ENCODE measurements around the gene CLRN1. TPM values are rescaled to one million over a fixed set of nuclear protein-coding genes. Genes with fewer than 3 reads are reported as not detected.

Gene CLRN1
- total and polyA plus RNA-seq, 2 of the 13 experiments (the other 11 are each of a cell fraction or from before 2014, with no cell fraction given), result not detected

GRCh38 chr3:151011427-151011826 lies 38.9 kb upstream of the CLRN1 start (continued):
- TF ChIP-seq BRF2 (CRISPR knock-in tag; IDR thresholded peaks at IDR 0.05) (no peak), ZNF670 (CRISPR knock-in tag; IDR thresholded peaks at IDR 0.05; ENCODE audit: borderline replicate concordance) (no peak), LCORL (IDR thresholded peaks at IDR 0.05) (no peak), LCORL (CRISPR knock-in tag; IDR thresholded peaks at IDR 0.05) (no peak), ZBTB4 (CRISPR knock-in tag; IDR thresholded peaks at IDR 0.05; ENCODE audit: borderline replicate concordance) (no peak), ZXDC (CRISPR knock-in tag; IDR thresholded peaks at IDR 0.05) (no peak)

Data from HepG2 (cell line).